Activated T-cell treated with anti-CD3 and anti-CD28 coated beads for 4 hours (primary cell): ENCODE data around the gene TRIP6.
"Not testable (repeated sequence)": the region's sequence is repeated elsewhere in the genome, so short reads cannot be mapped to it uniquely, and the experiment has no call there.

Experiments
- DNase-seq: peaks from one replicate; pipeline ENCODE4 v3.0.0-alpha.2; 2020

The TRIP6 gene

DNA sequence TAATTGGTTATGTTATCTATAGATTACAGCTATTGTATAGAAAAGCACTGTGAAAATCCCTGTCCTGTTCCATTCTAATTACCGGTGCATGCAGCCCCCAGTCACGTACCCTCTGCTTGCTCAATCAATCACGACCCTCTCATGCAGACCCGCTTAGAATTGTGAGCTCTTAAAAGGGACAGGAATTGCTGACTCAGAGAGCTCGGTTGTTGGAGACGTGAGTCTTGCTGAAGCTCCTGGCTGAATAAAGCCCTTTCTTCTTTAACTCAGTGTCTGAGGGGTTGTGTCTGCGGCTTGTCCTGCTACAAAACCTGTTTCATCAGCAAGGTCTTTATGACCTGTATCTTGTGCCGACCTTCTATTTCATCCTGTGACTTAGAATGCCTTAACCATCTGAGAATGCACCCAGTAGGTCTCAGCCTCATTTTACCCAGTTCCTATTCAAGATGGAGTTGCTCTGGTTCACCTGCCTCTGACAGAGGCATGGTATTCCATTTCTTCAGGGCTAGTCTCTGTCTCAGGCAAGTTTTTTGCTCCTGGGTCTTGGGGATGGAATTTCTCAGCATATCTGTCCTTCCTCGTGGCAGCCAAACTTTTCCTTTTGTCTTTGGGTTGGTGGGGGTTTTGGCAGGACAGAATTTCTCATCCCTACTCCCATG is 52.7 kb downstream of the TRIP6 start:
- DNase-seq: not testable (repeated sequence)

GRCh38 chr7:100921039-100921438 is 53.9 kb downstream of the TRIP6 start:
- DNase-seq: no peak
